GM19099 (cell line): ENCODE results near the gene APOC1.

Source experiments
- POLR2A ChIP-seq: IDR thresholded peaks from 3 replicates; pipeline ENCODE4 v1.6.1; 2011; ENCODE audit warnings: low read depth; ENCODE audit not compliant: insufficient read length; ENCODE audit errors: extremely low read depth

APOC1 gene

GRCh38 chr19:44968670-44969069, 54.3 kb downstream of the APOC1 start:
- TF ChIP-seq POLR2A = no peak
